Measurements from ENCODE around the gene SYT6. TPM values are rescaled to one million over a fixed set of nuclear protein-coding genes. Genes with fewer than 3 reads are reported as not detected.

SYT6 gene
- total RNA-seq, 1 experiment from 2014 or later: 77.2 TPM

GRCh38 chr1:114128293-114128692 is 25.4 kb downstream of the SYT6 start:
- DNase-seq: no peak
- no peaks in the 10 kb centered on the region; the same call in 1 of the 2 replicates for H3K27me3 Mint-ChIP-seq (ENCODE audit: low read depth)
- Histone ChIP-seq H2BK20ac (ENCODE audit: low read depth, low read length, poor library complexity, severe bottlenecking) (no peak overlapping the region), H3K9ac (ENCODE audit: extremely low read depth, insufficient read length, low read length) (no peak overlapping the region), H3K23ac (ENCODE audit: insufficient read length, low read depth, low read length) (no peak overlapping the region), H4K5ac (ENCODE audit: insufficient read length, low read depth, low read length) (no peak overlapping the region), H3K79me2 (ENCODE audit: insufficient read depth, low read length) (no peaks in the 10 kb centered on the region), H3K27me3 (ENCODE audit: insufficient read depth, low read length) (no peaks in the 10 kb centered on the region), H2BK12ac (ENCODE audit: insufficient read length, low read depth, low read length) (no peak overlapping the region), H3K4me2 (ENCODE audit: insufficient read depth, insufficient read length, low read length) (no peak overlapping the region), H2BK5ac (ENCODE audit: insufficient read length, low read length) (no peak overlapping the region), H2AFZ (ENCODE audit: low read length) (no peak overlapping the region), H4K20me1 (ENCODE audit: control insufficient read depth, insufficient read depth, insufficient read length) (no peaks in the 10 kb centered on the region), H3K56ac (ENCODE audit: insufficient read length, low read depth, low read length) (no peak overlapping the region), H3K4me1 (ENCODE audit: insufficient read depth, low read length) (no peaks in the 10 kb centered on the region; the same call in 1 of the 2 replicates), H3K14ac (ENCODE audit: insufficient read depth, low read length) (no peak overlapping the region), H4K8ac (replicated peaks; ENCODE audit: insufficient read length, low read depth, low read length) (no peak overlapping the region), H3K4ac (ENCODE audit: low read depth, low read length) (no peak overlapping the region), H3K23me2 (ENCODE audit: insufficient read length, low read depth, low read length, poor library complexity, severe bottlenecking) (no peaks in the 10 kb centered on the region), H3T11ph (ENCODE audit: low read length) (no peak overlapping the region), H3K79me1 (ENCODE audit: insufficient read depth, low read depth, low read length, poor library complexity, severe bottlenecking) (peaks cover 5% of the 10 kb centered on the region), H3K18ac (ENCODE audit: insufficient read length, low read depth, low read length) (no peak overlapping the region), H2AK5ac (ENCODE audit: insufficient read length, low read length) (no peak overlapping the region), H4K91ac (ENCODE audit: insufficient read length, low read depth, low read length) (no peak overlapping the region), H2BK120ac (ENCODE audit: low read depth, low read length, poor library complexity, severe bottlenecking) (no peak overlapping the region), H3K9me3 (ENCODE audit: control insufficient read depth, low read depth, low read length) (no peaks in the 10 kb centered on the region), H3K27ac (ENCODE audit: insufficient read length, low read depth, low read length) (no peak overlapping the region), H2BK15ac (ENCODE audit: low read depth, low read length) (no peak overlapping the region)
- H3K9me3 Mint-ChIP-seq: no peaks in the 10 kb centered on the region
- H3K4me1 Mint-ChIP-seq: peaks cover 43 to 48% of the 10 kb centered on the region in 2 experiments
- no peak overlapping the region for H3K4me3 Mint-ChIP-seq
- peak overlapping the region in 2 of 3 experiments; percentile 34 to 74; a peak in 4 of 7 replicates for H3K27ac Mint-ChIP-seq
- no peak for TF ChIP-seq CTCF (conservative IDR thresholded peaks at IDR 0.05)
- H3K36me3 Mint-ChIP-seq (ENCODE audit: insufficient read depth in 1 of 3, low read depth in 3 of 3): peaks cover 62 to 99% (median 91%) of the 10 kb centered on the region in 3 experiments
- WGBS (ENCODE audit: extremely low coverage, insufficient read length, low lambda C conversion rate): no CpG with 5 or more reads among the region's 6 CpGs
